GM18499 (cell line): ENCODE measurements around the gene FAM227A.

Experiments
- ATAC-seq: cut with Tn5 transposase; IDR thresholded peaks from one replicate; pipeline ENCODE4 v1.9.1; 2021; ENCODE audit warnings: moderate number of reproducible peaks; ENCODE audit not compliant: insufficient read depth, unreplicated experiment

Gene FAM227A

DNA sequence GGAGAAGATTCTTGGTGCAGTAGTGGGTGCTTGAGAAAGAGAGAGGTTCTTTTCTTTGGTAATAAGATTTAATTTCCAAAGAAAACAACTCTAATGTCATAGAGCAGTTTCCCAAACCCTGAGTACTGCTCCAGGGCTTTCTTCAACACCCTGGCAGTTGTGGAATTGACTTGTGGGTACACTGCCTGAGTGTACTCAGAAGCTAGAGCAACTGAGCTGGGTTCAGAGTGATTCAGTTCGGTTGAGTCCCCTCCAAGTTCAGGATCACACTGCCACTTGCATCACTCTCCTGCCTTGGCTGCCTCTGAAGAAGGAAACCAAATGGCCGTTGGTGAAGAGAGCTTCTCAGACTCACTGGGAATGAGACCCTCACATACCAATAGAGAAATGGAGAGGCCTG lies 91.5 kb downstream of the FAM227A start:
- no peak for ATAC-seq

DNA sequence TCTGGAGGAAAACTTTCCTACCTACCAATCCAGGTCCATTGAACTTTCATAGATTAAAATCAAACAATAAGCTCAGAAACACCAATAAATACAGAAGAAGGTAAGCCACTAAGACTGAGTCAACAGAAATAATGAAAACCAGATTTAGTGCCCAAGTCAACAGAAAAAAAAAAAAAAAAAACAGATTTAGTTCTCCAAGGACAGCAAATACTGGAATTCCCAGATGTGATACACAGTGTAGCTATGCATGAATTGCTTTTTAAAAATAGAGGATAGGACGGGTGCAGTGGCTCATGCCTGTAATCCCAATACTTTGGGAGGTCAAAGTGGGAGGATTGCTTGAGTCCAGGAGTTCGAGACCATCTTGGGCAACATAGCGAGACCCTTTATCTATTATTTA lies 101.9 kb downstream of the FAM227A start:
- no peak for ATAC-seq

DNA sequence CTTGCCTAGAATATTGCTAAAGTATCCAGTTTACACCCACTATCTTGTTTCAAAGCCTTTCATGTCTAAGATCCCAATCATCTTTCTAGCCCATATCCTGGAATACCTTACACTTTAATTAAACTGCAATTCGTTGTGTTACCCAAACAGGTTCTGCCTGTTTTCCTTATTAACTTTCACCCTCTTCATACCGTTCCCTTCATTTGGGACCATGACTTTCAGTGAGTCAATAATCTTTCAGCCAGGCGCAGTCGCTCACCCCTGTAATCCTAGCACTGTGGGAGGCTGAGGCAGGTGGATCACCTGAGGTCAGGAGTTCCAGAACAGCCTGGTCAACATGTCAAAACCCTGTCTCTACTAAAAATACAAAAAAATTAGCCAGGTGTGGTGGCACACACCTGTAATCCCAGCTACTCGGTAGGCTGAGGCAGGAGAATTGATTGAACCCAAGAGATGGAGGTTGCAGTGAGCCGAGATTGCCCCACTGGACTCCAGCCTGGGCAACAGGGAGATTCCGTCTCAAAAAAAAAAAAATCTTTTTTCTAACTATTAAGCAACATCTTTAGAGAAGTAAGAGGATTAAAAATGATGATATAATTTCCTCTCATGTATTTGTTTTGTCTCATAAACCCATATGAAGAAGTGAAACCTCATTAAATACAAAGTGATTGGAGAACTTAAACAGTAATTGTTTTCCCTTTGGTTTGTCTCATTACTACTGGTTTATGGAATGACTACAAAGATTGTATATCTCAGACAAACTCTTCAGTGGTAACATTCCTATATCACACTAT lies 106.9 kb downstream of the FAM227A start:
- no peak for ATAC-seq

DNA sequence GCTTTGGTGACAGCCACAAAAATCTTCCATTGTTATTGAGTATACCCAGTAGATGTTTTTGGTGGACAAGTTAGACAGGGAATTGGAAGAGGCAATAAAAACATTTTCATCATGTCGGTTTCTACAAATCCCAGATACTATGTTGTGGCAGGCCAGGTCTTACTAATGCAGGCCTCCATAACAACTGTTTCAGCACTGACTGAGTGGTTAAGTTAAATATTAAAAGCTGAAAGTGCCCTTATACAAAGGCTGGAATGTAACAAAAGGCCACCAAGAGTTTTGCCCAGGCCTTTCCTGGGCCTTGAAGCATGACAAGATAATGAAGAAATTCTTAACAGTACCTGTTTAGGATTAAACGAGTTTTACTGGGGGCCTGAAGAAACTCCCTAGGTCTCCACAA lies 115.5 kb downstream of the FAM227A start:
- no peak for ATAC-seq

DNA sequence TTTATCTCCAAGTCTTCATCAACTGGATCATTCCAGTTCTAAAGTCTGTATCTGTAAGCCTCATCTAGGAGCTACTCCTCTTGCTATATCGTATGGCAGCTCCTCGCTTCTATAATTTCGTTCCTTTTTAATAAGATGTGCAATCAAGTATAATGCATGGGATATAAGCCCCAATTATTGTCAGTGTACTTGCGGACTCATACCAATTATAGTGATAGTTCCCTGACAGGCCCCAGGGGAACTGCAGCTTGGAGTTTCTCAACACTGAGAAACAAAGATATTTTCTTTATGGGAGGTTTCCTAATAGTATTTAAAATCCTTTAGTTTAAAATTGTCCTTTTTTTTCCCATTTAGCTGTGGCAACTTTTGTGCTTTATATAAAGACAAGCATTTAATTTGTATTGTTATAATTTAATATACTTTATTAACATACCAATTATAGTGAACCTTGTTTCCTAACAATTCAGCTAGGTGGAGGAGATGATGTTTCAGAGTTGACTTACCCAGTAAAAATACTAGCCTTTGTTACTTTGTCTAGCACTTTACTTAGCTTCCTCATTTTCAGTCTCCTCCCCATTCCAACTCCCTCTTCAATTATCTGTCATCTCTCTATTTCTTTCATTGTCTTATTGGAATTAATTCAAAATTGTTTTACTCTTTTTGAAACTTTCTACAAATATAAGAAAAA lies 124.8 kb downstream of the FAM227A start:
- ATAC-seq: no peak
